ENCODE data around the gene HEATR5A. TPM values are rescaled to one million over a fixed set of nuclear protein-coding genes. Genes with fewer than 3 reads are reported as not detected.

HEATR5A gene
- total and polyA plus RNA-seq, 9 of the 15 experiments (the other 6 are each of a cell fraction or from before 2014, with no cell fraction given), result 8.0 to 50.9 (median 23.0) TPM

DNA sequence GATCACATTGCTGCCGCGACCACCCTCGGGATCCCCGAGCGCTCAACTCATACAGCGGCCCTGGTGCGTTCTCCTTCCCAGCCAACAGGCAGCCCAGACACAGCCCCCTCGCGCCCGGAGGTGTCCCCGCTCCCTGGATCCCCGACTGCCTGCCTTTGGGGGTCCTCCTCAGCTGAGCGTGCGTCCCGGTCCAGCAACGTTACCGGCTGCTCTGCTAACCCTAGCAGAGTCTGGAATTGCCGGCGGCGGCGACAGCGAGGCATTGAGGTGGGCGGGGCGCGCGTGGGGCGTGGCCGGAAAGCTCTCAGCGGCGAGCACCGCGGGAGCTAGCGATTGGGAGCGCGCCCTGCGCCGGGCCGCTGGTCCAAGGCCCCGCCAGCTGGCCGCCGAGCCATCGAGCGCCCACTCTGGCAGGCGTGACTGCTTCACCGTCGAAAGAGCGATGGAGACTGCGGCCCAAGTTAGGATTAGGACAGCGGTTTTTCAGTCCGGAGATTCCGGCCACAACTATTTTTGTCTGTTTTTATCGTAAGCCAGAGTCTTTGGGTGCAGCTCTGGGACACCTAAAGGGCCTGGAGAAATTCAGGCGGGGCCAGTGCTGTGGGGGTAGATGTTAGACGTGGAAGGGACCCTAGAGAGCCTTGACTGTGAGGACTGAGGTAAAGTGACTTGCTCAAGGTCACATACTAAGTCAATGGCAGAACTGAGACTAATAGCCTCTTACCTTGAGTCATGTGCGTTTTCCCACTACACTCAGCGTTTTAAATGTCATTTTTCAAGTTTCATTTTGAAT is at the start of gene HEATR5A (continued):
- TF ChIP-seq POLR3G (IDR thresholded peaks at IDR 0.05; ENCODE audit: extremely low read depth, insufficient read length, insufficient replicate concordance), result no peak
- TF ChIP-seq NRF1 (conservative IDR thresholded peaks at IDR 0.05 in 1 of 2, IDR thresholded peaks at IDR 0.05 in 1 of 2), result peak; percentile 88 to 90
- TF ChIP-seq CAMTA2 (CRISPR knock-in tag; conservative IDR thresholded peaks at IDR 0.05), result no peak
- TF ChIP-seq ZNF584 (CRISPR knock-in tag; IDR thresholded peaks at IDR 0.05; ENCODE audit: low read depth), result 0 out of 2 replicates have a peak, but pooled peaks have one; percentile 20
- TF ChIP-seq ZNF316 (IDR thresholded peaks at IDR 0.05), result 0 out of 2 replicates have a peak, but pooled peaks have one; percentile 29
- no peak for TF ChIP-seq MECOM (CRISPR knock-in tag; IDR thresholded peaks at IDR 0.05)
- TF ChIP-seq ZNF146 (CRISPR knock-in tag; IDR thresholded peaks at IDR 0.05; ENCODE audit: unreplicated experiment), result no peak
- TF ChIP-seq ZNF121 (CRISPR knock-in tag; conservative IDR thresholded peaks at IDR 0.05), result 0 out of 2 replicates have a peak, but pooled peaks have one; percentile 20
- TF ChIP-seq NFRKB (IDR thresholded peaks at IDR 0.05; ENCODE audit: low read depth), result 0 out of 2 replicates have a peak, but pooled peaks have one; percentile 61
- no peak for TF ChIP-seq HEY1 (CRISPR knock-in tag; IDR thresholded peaks at IDR 0.05; ENCODE audit: borderline replicate concordance)
- TF ChIP-seq NCOA1 (IDR thresholded peaks at IDR 0.05; ENCODE audit: low read depth), result no peak
- no peak for TF ChIP-seq NCOA6 (IDR thresholded peaks at IDR 0.05)
- TF ChIP-seq FOS (IDR thresholded peaks at IDR 0.05; ENCODE audit: extremely low read depth, insufficient read length), result no peak
- TF ChIP-seq MYBL2 (IDR thresholded peaks at IDR 0.05; ENCODE audit: low read depth), result no peak
- no peak for TF ChIP-seq MYBL2 (CRISPR knock-in tag; IDR thresholded peaks at IDR 0.05; ENCODE audit: borderline replicate concordance)
- TF ChIP-seq TCF7 (IDR thresholded peaks at IDR 0.05; ENCODE audit: borderline replicate concordance), result no peak
- TF ChIP-seq, protein P1, sequence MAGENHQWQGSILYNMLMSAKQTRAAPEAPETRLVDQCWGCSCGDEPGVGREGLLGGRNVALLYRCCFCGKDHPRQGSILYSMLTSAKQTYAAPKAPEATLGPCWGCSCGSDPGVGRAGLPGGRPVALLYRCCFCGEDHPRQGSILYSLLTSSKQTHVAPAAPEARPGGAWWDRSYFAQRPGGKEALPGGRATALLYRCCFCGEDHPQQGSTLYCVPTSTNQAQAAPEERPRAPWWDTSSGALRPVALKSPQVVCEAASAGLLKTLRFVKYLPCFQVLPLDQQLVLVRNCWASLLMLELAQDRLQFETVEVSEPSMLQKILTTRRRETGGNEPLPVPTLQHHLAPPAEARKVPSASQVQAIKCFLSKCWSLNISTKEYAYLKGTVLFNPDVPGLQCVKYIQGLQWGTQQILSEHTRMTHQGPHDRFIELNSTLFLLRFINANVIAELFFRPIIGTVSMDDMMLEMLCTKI (IDR thresholded peaks at IDR 0.05; ENCODE audit: partially characterized antibody), result no peak
- TF ChIP-seq SP1 (CRISPR knock-in tag; IDR thresholded peaks at IDR 0.05), result peak; percentile 91
- TF ChIP-seq, protein P2, sequence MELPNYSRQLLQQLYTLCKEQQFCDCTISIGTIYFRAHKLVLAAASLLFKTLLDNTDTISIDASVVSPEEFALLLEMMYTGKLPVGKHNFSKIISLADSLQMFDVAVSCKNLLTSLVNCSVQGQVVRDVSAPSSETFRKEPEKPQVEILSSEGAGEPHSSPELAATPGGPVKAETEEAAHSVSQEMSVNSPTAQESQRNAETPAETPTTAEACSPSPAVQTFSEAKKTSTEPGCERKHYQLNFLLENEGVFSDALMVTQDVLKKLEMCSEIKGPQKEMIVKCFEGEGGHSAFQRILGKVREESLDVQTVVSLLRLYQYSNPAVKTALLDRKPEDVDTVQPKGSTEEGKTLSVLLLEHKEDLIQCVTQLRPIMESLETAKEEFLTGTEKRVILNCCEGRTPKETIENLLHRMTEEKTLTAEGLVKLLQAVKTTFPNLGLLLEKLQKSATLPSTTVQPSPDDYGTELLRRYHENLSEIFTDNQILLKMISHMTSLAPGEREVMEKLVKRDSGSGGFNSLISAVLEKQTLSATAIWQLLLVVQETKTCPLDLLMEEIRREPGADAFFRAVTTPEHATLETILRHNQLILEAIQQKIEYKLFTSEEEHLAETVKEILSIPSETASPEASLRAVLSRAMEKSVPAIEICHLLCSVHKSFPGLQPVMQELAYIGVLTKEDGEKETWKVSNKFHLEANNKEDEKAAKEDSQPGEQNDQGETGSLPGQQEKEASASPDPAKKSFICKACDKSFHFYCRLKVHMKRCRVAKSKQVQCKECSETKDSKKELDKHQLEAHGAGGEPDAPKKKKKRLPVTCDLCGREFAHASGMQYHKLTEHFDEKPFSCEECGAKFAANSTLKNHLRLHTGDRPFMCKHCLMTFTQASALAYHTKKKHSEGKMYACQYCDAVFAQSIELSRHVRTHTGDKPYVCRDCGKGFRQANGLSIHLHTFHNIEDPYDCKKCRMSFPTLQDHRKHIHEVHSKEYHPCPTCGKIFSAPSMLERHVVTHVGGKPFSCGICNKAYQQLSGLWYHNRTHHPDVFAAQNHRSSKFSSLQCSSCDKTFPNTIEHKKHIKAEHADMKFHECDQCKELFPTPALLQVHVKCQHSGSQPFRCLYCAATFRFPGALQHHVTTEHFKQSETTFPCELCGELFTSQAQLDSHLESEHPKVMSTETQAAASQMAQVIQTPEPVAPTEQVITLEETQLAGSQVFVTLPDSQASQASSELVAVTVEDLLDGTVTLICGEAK (IDR thresholded peaks at IDR 0.05), result no peak
- TF ChIP-seq, protein P2 (CRISPR knock-in tag; IDR thresholded peaks at IDR 0.05), result no peak
